Uterus (tissue), 4 donors: ENCODE measurements around the gene STAU1. TPM values are rescaled to one million over a fixed set of nuclear protein-coding genes. Genes with fewer than 3 reads are reported as not detected.
"Not testable (repeated sequence)": the region's sequence is repeated elsewhere in the genome, so short reads cannot be mapped to it uniquely, and the experiment has no call there.

Source experiments
- DNase-seq, 2 donors: peaks; one replicate each; pipeline ENCODE4 v3.0.0-alpha.2; 2019 to 2020
- H3K27ac ChIP-seq, 2 donors: fragments of 200-600 bp; sonication (generic); 1 replicate in 1 of 2; 2 replicates in 1 of 2; pipeline ENCODE4 v1.5.1; 2016 to 2018
- H3K27me3 ChIP-seq, 2 donors: fragments of 200-600 bp; sonication (generic); one replicate each; pipeline ENCODE4 v1.5.1; 2018 to 2019; ENCODE audit warnings: control low read depth in 1 of 2
- H3K36me3 ChIP-seq, 2 donors: fragments of 200-600 bp; sonication (generic); one replicate each; pipeline ENCODE4 v1.5.1; 2019; ENCODE audit warnings: control low read depth in 1 of 2
- H3K4me1 ChIP-seq, 2 donors: fragments of 200-600 bp; sonication (generic); one replicate each; pipeline ENCODE4 v1.5.1; 2018 to 2019; ENCODE audit warnings: control low read depth in 1 of 2
- H3K4me3 ChIP-seq, 2 donors: fragments of 200-600 bp; sonication (generic); 1 replicate in 1 of 2; 2 replicates in 1 of 2; pipeline ENCODE4 v1.5.1; 2018 to 2019; ENCODE audit warnings: mild to moderate bottlenecking in 1 of 2
- H3K9me3 ChIP-seq, 2 donors: fragments of 200-600 bp; sonication (generic); one replicate each; pipeline ENCODE4 v1.5.1; 2019; ENCODE audit warnings: control low read depth in 1 of 2
- CTCF ChIP-seq, 4 experiments: fragments of 200-600 bp in 2 of 4; fragments of 450-650 bp in 2 of 4; sonication (generic) in 2 of 4; IDR thresholded peaks; one replicate each; pipeline ENCODE4 v1.5.1; 2016 to 2019; ENCODE audit warnings: antibody characterized with exemption in 4 of 4, mild to moderate bottlenecking in 2 of 4, moderate library complexity in 1 of 4
- POLR2A ChIP-seq, 2 donors: fragments of 450-650 bp; IDR thresholded peaks; one replicate each; pipeline ENCODE4 v1.6.1; 2016; ENCODE audit warnings: antibody characterized with exemption in 2 of 2, mild to moderate bottlenecking in 1 of 2, moderate library complexity in 1 of 2
- intact Hi-C: fragments of 100-400 bp; cut with DNase I; formaldehyde crosslinking; loops from one replicate; pipeline ENCODE4 v1.15.1; 2023; ENCODE audit warnings: low total_unique reads
- total RNA-seq, 4 donors: library from RNA; depleted of rRNA in 3 of 4; stranded (reverse); fragments of >200 nt in 3 of 4; gene quantifications; one replicate each; pipeline versions ENCODE4 v1.1.0 to v1.2.4, GENCODE V29; 2014 to 2023
- donor health status: DM: yes; HTN: yes; CAD: no.

The STAU1 gene
- total RNA-seq, 4 donors from 2014 or later, result 52.6 to 97.1 (median 73.3) TPM

- no peak for DNase-seq
- Histone ChIP-seq H3K4me3 (no peak overlapping the region), H3K36me3 (no peaks in the 10 kb centered on the region), H3K27me3 (no peaks in the 10 kb centered on the region), H3K4me1 (no peaks in the 10 kb centered on the region), H3K27ac (no peak overlapping the region), H3K9me3 (no peaks in the 10 kb centered on the region)
- TF ChIP-seq CTCF (IDR thresholded peaks at IDR 0.05) (no peak), POLR2A (IDR thresholded peaks at IDR 0.05) (no peak)
- intact Hi-C loops, result no loop called here
Observed at GRCh38 chr20:49136817-49137571, 51.1 kb downstream of the STAU1 start.

DNA sequence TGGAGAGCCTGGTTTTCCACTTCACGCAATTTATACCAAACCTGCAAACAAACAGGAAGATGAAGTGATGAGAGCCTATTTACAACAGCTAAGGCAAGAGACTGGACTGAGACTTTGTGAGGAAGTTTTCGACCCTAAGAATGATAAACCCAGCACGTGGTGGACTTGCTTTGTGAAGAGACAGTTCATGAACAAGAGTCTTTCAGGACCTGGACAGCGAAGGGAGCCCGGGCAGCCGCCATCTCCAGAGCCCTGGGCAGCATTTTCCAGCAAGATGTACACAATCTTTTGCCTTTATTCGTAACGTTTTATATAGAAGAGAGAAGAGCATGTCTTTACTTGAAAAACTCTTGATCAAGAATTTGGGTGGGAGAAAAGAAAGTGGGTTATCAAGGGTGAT is 53.3 kb downstream of the STAU1 start:
- not testable (repeated sequence) for H3K4me1 ChIP-seq, H3K9me3 ChIP-seq, H3K27ac ChIP-seq, H3K4me3 ChIP-seq, H3K27me3 ChIP-seq, DNase-seq, H3K36me3 ChIP-seq
- intact Hi-C loops, result loop anchor here (5.0 kb wide), 1 partner anchor 83 kb away; the partner anchor contains the start of gene DDX27

DNA sequence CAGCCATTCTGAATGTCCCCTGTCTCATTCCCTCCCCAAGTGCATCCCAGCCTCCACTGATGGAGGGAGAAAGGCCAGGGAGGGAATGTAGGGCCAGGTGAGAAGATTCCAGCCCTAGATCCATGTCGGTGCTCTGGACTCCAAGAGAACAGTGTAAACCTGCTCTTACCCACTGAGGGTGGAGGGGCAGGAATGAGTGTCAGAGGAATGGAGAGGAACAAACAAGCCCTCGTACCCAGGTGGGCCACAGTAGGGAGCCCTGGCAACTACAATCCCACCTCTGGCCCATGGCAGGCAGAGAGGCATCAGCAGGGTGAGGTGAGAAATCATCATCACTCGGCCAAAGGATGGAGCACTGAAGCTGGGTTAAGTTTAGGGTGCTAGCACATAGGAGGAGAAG is 54.6 kb downstream of the STAU1 start:
- intact Hi-C loops, result loop anchor here (5.0 kb wide), 1 partner anchor 84 kb away; the partner anchor contains the start of gene DDX27
- Histone ChIP-seq H3K36me3 (no peaks in the 10 kb centered on the region), H3K4me1 (no peaks in the 10 kb centered on the region), H3K4me3 (no peak overlapping the region), H3K27ac (peak overlapping the region; percentile 20 to 36), H3K27me3 (no peaks in the 10 kb centered on the region), H3K9me3 (no peaks in the 10 kb centered on the region)
- no peak for DNase-seq
- TF ChIP-seq CTCF (IDR thresholded peaks at IDR 0.05) (no peak), POLR2A (IDR thresholded peaks at IDR 0.05) (no peak)

DNA sequence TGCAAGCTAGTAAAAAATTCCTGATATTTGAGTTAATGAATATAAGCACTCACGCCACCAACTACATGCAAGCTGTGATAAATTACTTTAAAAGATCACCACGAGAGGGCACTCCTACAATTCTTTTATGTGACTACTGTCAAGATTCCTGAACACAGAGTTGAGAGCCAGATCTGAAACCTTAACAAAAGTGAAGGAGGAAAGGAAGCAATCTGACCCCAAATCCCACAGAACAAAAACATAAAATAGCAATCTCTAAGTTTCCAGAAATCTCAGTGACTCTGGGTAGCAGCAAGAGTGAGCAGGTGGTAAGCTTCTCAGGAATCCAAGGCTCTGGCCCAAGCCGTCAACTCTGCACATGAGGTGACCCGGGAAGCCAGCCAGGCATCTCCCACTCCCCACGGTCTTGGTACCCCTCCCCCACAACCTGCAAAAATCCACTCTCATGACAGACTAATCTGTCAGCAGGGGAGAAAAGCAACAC is 55.1 kb downstream of the STAU1 start:
- no peaks in the 10 kb centered on the region for H3K27me3 ChIP-seq
- no peaks in the 10 kb centered on the region for H3K9me3 ChIP-seq
- peak in 1 of 2 donors; percentile 25 for DNase-seq
- no peak overlapping the region for H3K4me3 ChIP-seq
- H3K36me3 ChIP-seq, result no peaks in the 10 kb centered on the region
- TF ChIP-seq POLR2A (IDR thresholded peaks at IDR 0.05) (no peak), CTCF (IDR thresholded peaks at IDR 0.05) (peak; percentile 42 to 77 (median 65))
- peak overlapping the region; percentile 20 to 36 for H3K27ac ChIP-seq
- intact Hi-C loops, result loop anchor here (5.0 kb wide), 1 partner anchor 84 kb away; the partner anchor contains the start of gene DDX27
- H3K4me1 ChIP-seq, result no peaks in the 10 kb centered on the region

- no peak overlapping the region for H3K4me3 ChIP-seq
- H3K27ac ChIP-seq, result no peak overlapping the region
- intact Hi-C loops, result no loop called here
- no peaks in the 10 kb centered on the region for H3K4me1 ChIP-seq
- DNase-seq, result no peak
- no peaks in the 10 kb centered on the region for H3K9me3 ChIP-seq
- H3K36me3 ChIP-seq, result no peaks in the 10 kb centered on the region
- TF ChIP-seq CTCF (IDR thresholded peaks at IDR 0.05) (no peak), POLR2A (IDR thresholded peaks at IDR 0.05) (no peak)
- H3K27me3 ChIP-seq, result no peaks in the 10 kb centered on the region
Observed at GRCh38 chr20:49123982-49124381, 64.2 kb downstream of the STAU1 start.
